ENCODE data around the gene FBXL13.
"Not testable (repeated sequence)": the region's sequence is repeated elsewhere in the genome, so short reads cannot be mapped to it uniquely, and the experiment has no call there.

The FBXL13 gene

DNA sequence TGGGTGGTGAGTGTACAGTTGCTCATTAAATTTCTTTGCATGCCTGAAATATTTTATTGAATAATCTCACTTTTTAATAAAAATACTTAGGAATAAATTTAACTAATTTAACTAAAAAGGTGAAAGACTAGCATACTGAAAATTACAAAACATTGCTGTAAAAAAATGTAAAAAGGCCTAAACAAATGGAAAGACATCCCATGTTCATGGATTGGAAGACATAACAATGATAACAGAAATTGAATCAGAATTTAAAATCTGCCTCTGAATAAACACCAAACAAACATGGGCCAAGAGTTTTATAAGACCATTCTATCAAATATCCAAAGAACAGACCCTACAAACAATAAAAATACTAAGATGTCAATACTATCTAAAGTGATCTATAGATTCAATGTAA lies 94.9 kb downstream of the FBXL13 start:
- DNase-seq, result no peak

- DNase-seq, result no peak
Measured at GRCh38 chr7:102978284-102978683, 96.3 kb downstream of the FBXL13 start.

DNA sequence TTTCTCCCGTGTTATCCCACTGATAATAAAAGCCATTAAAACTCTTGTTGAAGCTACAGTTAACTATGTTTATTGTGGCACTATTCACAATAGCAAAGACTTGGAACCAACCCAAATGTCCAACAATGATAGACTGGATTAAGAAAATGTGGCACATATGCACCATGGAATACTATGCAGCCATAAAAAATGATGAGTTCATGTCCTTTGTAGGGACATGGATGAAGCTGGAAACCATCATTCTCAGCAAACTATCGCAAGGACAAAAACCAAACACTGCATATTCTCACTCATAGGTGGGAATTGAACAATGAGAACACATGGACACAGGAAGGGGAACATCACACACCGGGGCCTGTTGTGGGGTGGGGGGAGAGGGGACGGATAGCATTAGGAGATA lies 97.0 kb downstream of the FBXL13 start:
- DNase-seq, result not testable (repeated sequence)

DNA sequence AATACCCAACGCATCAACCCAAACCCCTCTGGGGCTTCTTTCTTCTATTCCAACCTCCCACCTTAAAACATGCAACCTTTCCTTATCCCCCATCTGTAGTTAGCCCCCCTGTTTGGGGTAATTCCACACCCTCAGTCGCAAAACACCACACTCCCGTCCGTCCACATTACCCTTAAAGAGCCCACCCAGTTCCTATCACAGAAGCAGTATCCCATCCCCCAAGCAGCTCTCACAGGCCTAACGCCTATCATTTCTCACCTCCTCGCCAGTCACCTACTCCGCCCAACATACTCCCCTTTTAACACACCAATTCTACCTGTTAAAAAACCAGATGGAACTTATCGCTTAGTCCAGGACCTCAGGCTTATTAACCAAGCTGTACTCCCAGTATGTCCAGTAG lies 98.1 kb downstream of the FBXL13 start:
- DNase-seq, result no peak

GRCh38 chr7:102975854-102976253 lies 98.7 kb downstream of the FBXL13 start:
- no peak for DNase-seq

DNA sequence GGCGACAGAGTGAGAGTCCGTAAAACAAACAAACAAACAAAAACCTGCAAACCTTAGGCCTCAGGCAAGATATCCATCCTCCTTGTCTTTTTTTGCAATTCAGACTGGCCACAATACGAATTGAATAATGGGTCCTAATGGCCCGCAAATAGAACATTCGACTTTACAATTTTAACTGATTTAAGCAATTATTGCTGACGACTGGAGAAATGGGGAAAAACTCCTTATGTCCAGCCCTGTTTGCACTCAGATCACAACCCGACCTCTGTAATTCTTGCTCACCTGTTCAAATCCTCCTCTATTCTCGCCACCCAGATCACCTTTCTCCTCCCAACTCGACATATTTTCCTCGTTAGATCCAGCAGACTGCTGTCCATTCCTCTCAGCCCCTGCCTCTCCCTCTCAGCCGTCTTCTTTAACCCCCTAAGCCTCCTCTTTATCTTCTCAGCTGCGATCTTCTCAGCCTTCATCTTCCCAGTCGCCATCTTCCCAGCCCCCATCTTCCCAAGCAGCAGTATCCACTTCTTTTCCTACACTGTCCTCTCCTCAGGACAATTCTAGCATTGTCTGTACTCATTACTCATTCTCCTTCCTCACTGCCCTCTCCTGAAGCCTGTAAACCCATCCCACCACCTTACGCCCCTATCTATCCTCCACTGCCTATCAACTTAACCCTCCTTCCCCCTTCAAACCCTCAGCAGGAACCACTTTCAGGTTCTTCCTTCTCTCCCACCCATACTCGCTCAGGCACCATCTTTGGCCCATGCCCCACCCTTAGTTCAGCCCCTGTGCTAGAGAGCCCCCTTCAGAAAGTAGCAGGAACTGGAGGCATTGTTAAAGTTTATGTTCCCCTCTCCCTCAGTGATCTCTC lies 100.0 kb downstream of the FBXL13 start:
- DNase-seq, result no peak

DNA sequence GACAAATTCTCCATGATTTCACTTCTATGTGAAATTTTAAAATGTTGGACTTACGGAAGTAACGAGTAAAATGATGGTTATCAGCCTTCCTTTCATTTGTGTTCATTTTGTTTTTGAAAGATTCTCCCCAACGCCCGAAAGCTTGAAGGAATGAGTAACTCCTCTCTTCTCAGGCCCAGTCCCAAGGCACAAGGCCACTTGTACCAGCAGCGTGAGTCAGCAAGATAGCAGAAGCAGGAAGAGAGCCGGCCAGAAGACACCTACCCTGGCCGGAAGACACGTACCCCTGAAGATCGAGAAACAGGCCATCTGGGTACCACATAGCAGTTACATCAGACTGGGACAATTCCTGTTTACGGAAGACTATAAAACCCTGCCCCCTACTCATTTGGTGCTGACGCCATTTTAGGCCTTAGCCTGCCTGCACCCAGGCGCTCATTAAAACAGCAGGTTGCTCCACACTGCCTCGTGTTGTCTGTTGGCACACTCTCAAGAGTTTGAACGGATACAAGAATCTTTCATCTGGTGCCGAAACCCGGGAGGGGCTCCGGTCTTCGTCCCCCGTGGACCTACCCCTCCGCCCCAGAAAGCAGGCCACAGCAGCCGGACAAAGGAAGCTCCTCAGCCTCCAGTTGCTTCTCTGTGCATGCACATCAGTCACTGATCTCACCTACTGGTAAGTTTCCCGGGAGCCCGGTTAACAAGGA lies 101.3 kb downstream of the FBXL13 start:
- no peak for DNase-seq

DNA sequence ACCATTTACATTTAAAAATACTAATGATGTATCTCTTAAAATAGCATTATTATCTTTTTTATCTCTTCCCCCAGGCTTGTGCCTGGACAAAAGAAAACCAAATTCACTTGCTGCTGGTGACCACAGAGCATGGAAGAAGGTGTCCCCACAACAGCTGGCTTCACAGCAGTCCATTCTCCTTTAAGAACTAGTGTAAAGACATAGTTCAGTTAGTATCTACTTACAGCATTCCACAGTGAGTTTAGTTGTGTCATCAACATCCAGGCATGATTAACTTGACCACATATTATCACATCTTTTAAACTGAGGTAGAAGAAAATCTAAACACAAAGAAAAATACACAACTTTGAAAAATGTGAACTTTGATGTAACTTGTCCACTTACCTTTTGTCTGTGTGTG lies 106.8 kb downstream of the FBXL13 start:
- no peak for DNase-seq

DNA sequence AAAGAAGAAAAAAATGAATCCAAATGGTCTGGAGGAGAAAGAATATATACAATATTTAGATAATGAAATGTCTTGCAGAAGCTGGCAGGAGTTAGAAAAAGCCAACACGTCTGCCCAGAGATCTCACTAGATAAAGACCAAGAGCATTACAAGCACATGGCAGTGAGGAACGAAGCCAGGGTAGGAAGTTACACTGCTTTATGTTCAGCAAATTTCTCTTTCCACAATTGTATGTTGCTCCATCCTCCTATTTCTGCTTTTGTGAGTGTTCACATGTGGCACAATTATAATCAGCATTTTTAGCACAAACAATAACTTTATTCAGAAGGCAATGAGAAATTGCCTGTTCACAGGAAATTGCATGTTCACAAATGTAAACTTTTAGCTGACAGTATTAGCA lies 108.1 kb downstream of the FBXL13 start:
- no peak for DNase-seq

GRCh38 chr7:102961993-102962392 lies 112.6 kb downstream of the FBXL13 start:
- DNase-seq, result not testable (repeated sequence)

DNA sequence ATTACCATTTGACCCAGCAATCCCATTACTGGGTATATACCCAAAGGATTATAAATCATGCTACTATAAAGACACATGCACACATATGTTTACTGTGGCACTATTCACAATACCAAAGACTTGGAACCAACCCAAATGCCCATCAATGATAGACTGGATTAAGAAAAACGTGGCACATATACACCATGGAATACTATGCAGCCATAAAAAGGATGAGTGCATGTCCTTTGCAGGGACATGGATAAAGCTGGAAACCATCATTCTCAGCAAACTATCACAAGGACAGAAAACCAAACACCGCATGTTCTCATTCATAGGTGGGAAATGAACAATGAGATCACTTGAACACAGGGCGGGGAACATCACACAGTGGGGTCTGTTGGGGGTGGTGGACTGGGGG lies 116.6 kb downstream of the FBXL13 start:
- not testable (repeated sequence) for DNase-seq

GRCh38 chr7:102954359-102954758 lies 120.2 kb downstream of the FBXL13 start:
- not testable (repeated sequence) for DNase-seq

DNA sequence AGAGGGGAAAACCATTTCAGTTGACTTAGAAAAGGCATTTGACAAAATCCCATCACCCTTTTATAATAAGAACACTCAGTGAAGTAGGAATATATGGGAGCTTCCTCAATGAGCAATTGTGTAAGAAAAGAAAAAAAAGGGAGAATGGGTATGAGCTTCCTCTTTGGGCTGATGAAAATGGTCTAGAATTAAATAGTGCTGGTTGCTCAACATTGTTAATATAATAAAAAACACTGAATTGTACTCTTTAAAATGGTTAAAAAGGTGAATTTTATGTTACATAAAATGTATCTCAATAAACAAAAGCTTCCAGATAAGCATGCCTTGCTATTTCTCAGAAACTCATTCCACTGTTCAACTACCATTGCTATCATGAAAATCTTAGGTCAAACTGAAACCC lies 121.2 kb downstream of the FBXL13 start:
- DNase-seq, result no peak

DNA sequence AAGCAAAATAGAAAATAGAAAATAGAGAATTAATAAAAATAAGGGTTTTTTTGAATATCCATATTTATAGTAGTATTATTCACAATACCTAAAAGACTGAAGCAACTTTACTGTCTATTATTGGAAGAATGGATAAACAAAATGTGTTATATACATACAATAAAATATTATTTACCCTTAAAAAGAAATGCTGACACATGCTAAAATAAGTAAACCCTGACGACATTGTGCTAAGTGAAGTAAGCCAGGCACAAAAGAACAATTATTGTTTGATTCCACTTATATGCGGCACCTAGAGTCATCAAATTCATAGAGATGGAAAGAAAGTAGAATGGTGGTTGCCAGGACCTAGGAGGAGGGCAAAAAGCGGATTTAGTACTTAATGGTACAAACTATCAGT lies 122.8 kb downstream of the FBXL13 start:
- no peak for DNase-seq

- no peak for DNase-seq
Measured at GRCh38 chr7:102944241-102944640, 130.4 kb downstream of the FBXL13 start.

DNA sequence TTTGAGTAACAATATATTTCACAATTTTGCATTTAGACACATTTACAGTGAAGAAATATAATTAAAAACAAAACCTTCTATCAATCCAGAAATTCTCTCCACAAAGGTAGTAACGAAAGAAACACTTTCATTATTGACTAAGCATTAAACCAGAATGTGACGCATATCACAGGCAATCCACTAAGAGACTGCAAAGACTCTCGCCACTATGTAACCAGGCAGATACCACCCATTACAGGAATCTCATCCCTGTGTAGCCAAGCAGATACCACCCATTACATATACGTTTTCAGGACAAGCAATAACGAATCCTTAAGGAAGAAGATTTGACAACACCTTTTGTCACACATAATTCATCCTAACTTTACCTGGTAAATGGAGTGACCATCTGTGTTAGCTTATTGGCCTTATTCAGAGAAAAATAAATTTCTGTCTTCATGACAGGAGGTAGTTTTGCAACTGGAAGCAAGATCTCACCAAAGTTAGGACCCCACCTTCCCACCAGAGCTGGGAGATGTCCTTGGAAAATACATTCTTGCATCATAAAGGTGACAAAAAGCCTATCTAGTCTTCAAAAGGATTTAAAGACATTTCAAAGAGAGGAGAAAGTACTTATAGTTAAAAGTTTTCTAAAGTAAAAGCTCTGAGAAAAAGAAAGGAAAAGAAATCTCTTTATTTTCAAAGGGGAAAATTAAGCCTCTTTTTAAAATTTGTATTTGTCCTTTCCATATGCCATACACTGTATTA lies 131.0 kb downstream of the FBXL13 start:
- peak; percentile 62 for DNase-seq

DNA sequence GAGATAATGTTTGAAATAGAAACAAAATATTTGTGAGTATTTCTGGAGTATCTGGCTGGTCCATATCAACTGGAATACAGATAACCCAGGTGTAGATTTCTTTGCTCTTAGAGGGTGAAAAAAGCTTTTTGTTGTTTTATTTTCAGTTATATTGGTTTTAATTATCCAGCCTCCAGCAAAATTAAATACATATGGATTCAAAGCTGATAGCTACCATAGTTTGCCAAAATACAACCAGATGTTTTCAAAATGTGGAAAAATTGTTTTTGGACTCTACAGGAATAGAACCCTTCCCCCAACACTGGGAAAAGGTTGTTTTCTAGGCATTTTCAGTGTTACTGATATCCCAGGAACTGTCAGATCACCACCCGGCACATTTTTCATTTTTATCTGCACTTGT lies 131.7 kb downstream of the FBXL13 start:
- DNase-seq, result no peak

GRCh38 chr7:102942181-102942866 lies 132.3 kb downstream of the FBXL13 start:
- no peak for DNase-seq

DNA sequence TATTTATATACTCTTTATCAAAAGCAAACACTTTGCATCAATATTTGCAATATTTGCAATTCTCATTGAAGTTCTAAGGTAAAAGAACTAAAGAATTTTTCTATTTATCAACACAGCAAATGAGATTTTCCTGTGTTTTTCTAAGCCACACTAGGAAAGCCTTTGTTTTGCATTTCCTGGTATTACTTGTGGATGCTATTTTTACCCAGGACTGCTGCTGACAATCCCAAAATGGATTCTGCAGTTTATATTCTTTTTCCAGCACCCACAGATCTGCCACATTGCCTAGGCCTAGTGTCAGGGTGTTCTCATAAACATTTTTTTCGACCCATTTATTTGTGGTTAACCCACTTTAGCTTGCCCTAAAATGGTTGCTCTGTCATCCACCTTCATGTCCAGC lies 135.9 kb downstream of the FBXL13 start:
- DNase-seq, result no peak

DNA sequence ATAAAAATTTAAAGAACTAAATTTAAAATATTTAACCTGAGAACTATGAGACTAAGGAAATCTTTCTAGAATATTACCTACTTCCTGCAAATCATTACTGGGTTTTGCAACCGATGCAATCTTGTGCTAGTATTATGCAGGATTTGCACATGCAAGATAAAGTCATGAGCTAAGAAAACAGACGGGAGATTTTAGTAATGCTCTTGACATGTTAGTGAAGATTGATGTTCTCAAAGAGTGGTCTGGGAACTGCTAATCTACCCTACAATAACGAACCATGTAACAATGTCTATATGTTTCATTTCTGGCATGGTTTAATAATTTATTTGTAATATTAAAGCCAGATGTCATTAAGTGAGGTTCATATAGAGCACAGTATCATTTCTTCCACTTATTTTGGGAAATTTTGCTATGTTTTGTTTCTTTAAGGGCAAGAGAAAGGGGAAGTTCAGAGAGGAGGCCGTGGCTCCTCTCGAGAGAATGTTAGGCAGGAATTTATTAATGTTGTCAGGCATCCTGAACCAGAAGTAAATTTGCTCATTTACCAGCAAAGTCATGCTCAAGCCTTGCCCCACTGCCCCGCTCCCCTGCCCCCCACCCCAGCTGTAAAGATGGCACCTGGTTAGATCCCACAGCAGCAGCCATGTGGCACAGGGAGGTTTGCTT lies 139.0 kb downstream of the FBXL13 start:
- DNase-seq, result no peak

GRCh38 chr7:102934701-102935100 lies 139.9 kb downstream of the FBXL13 start:
- no peak for DNase-seq

DNA sequence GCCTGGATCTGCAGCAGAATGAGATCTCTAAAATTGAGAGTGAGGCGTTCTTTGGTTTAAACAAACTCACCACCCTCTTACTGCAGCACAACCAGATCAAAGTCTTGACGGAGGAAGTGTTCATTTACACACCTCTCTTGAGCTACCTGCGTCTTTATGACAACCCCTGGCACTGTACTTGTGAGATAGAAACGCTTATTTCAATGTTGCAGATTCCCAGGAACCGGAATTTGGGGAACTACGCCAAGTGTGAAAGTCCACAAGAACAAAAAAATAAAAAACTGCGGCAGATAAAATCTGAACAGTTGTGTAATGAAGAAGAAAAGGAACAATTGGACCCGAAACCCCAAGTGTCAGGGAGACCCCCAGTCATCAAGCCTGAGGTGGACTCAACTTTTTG lies 140.4 kb downstream of the FBXL13 start:
- DNase-seq, result no peak

All from activated CD4-positive, alpha-beta T cell treated with anti-CD3 and anti-CD28 coated beads, Interleukin-2, Interleukin-6, amounts not matched to agents 100 ng/mL and 50 ng/mL, durations not matched to agents 16 hours and 8 hours (primary cell).